ENCODE measurements around the gene ERC2. TPM values are rescaled to one million over a fixed set of nuclear protein-coding genes. Genes with fewer than 3 reads are reported as not detected.

The ERC2 gene
- total and polyA plus RNA-seq, 2 of the 13 experiments (the other 11 are each of a cell fraction or from before 2014, with no cell fraction given) = 0.16 to 0.22 TPM

GRCh38 chr3:55884491-55885285 lies 583.6 kb downstream of the ERC2 start:
- Histone ChIP-seq H3K9ac (ENCODE audit: insufficient read depth, low read depth, low read length) (no peak overlapping the region), H3K36me3 (replicated peaks in 1 of 2; ENCODE audit: control insufficient read depth in 1 of 2, insufficient read depth in 2 of 2, low read length in 2 of 2) (no peaks in the 10 kb centered on the region), H3K4me3 (replicated peaks in 1 of 3; ENCODE audit: insufficient read depth in 1 of 3, low read depth in 2 of 3, low read length in 3 of 3) (no peak overlapping the region), H3K9me3 (ENCODE audit: low read length) (no peaks in the 10 kb centered on the region), H4K20me1 (ENCODE audit: insufficient read depth, low read length) (no peaks in the 10 kb centered on the region), H2AFZ (ENCODE audit: low read length) (no peak overlapping the region), H3K79me2 (ENCODE audit: insufficient read depth, low read length) (no peaks in the 10 kb centered on the region), H3K4me2 (ENCODE audit: low read depth, low read length) (no peak overlapping the region), H3K27me3 (ENCODE audit: control insufficient read depth in 1 of 2, insufficient read depth in 2 of 2, low read length in 2 of 2) (no peaks in the 10 kb centered on the region; a peak in 1 of 5 replicates), H3K4me1 (ENCODE audit: insufficient read depth, low read length) (no peaks in the 10 kb centered on the region), H3K27ac (ENCODE audit: extremely low read length, insufficient read depth, low read length) (no peak overlapping the region)
- ATAC-seq (no peak), FAIRE-seq (no peak), DNase-seq (ENCODE audit: low spot score) (no peak)
- 0% methylated on average over 2 of the region's 2 CpGs for WGBS (ENCODE audit: low lambda C conversion rate)
- CTCF ChIA-PET (ENCODE audit: low intra/inter-chr PET ratio, low total read pairs) = no interaction called here
- BruUV-seq (replicated peaks) = no TSS peak
- in situ Hi-C loops (cut with HindIII; ENCODE audit: extremely low pct_ligation_motif_present, low pct_unique_long_range_greater_than_20kb) = no loop called here
- intact Hi-C loops (cut with micrococcal nuclease; ENCODE audit: unreplicated experiment) = no loop called here
- POLR2A ChIA-PET = no interaction called here
- TF ChIP-seq RERE (CRISPR knock-in tag; IDR thresholded peaks at IDR 0.05; ENCODE audit: low read depth) (no peak), SMAD1 (CRISPR knock-in tag; IDR thresholded peaks at IDR 0.05; ENCODE audit: borderline replicate concordance, low read depth) (no peak), ZNF331 (CRISPR knock-in tag; IDR thresholded peaks at IDR 0.05) (no peak), ZBTB8A (CRISPR knock-in tag; IDR thresholded peaks at IDR 0.05; ENCODE audit: borderline replicate concordance, low read depth) (no peak), ZNF343 (CRISPR knock-in tag; IDR thresholded peaks at IDR 0.05) (no peak), SUZ12 (IDR thresholded peaks at IDR 0.05; ENCODE audit: low read depth, low read length) (no peak), ELF4 (CRISPR knock-in tag; IDR thresholded peaks at IDR 0.05; ENCODE audit: borderline replicate concordance) (no peak), ZNF335 (CRISPR knock-in tag; IDR thresholded peaks at IDR 0.05) (no peak), PITX1 (CRISPR knock-in tag; IDR thresholded peaks at IDR 0.05) (no peak)
- TF ChIP-seq, protein P1, sequence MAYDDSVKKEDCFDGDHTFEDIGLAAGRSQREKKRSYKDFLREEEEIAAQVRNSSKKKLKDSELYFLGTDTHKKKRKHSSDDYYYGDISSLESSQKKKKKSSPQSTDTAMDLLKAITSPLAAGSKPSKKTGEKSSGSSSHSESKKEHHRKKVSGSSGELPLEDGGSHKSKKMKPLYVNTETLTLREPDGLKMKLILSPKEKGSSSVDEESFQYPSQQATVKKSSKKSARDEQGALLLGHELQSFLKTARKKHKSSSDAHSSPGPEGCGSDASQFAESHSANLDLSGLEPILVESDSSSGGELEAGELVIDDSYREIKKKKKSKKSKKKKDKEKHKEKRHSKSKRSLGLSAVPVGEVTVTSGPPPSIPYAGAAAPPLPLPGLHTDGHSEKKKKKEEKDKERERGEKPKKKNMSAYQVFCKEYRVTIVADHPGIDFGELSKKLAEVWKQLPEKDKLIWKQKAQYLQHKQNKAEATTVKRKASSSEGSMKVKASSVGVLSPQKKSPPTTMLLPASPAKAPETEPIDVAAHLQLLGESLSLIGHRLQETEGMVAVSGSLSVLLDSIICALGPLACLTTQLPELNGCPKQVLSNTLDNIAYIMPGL (CRISPR knock-in tag; IDR thresholded peaks at IDR 0.05; ENCODE audit: borderline replicate concordance in 1 of 2, low read depth in 1 of 2) = no peak
